ENCODE results near the gene TYW5. TPM values are rescaled to one million over a fixed set of nuclear protein-coding genes. Genes with fewer than 3 reads are reported as not detected.

Gene TYW5
- total and polyA plus RNA-seq, 4 donors: 3.3 to 18.8 (median 4.9) TPM

DNA sequence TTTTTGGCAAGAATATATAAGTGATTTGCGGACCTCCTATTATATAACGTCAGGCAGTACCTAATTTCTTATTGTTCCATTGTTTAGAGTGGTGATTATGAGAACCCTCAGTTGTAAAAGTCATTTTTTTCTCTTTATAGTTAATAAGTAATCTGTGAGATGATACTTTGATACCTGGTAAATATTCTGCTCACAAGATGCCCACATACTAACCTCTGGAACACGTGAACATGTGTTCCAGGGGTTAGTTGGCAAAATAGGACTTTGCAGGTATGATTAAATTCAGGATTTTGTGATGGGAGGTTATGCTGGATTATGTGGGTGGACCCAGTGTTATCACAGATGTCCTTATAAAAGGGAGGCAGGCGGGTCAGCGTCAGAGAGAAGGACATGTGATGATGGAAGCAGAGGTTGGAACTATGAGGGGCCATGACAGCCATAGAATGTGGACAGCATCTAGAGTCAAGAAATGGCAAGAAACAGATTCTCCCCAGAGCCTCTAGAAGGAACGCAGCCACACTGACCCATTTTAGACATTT lies 16.9 kb upstream of the TYW5 start:
- 91 to 94% methylated on average over 6 of the region's 6 CpGs for WGBS, 2 donors
- ATAC-seq (ENCODE audit: insufficient read depth, low FRiP score) (no peak), DNase-seq (no peak)
- H3K9me3 ChIP-seq (ENCODE audit: control insufficient read depth in 4 of 4, insufficient read depth in 3 of 4, low read length in 3 of 4): no peaks in the 10 kb centered on the region
- H3K27ac ChIP-seq (ENCODE audit: low read depth in 1 of 2, low read length in 1 of 2): peak overlapping the region in 1 of 2 donors; percentile 56
- TF ChIP-seq, protein P1, sequence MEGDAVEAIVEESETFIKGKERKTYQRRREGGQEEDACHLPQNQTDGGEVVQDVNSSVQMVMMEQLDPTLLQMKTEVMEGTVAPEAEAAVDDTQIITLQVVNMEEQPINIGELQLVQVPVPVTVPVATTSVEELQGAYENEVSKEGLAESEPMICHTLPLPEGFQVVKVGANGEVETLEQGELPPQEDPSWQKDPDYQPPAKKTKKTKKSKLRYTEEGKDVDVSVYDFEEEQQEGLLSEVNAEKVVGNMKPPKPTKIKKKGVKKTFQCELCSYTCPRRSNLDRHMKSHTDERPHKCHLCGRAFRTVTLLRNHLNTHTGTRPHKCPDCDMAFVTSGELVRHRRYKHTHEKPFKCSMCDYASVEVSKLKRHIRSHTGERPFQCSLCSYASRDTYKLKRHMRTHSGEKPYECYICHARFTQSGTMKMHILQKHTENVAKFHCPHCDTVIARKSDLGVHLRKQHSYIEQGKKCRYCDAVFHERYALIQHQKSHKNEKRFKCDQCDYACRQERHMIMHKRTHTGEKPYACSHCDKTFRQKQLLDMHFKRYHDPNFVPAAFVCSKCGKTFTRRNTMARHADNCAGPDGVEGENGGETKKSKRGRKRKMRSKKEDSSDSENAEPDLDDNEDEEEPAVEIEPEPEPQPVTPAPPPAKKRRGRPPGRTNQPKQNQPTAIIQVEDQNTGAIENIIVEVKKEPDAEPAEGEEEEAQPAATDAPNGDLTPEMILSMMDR (IDR thresholded peaks at IDR 0.05; ENCODE audit: control extremely low read depth, extremely low read depth): no peak
- no peak overlapping the region for H3K4me3 ChIP-seq
- H3K9ac ChIP-seq (ENCODE audit: insufficient read depth in 1 of 2, low read length in 2 of 2): no peak overlapping the region
- peaks cover 0 to 5% (median 0%) of the 10 kb centered on the region in 5 donors for H3K4me1 ChIP-seq (ENCODE audit: control insufficient read depth in 5 of 5, insufficient read depth in 5 of 5, low read length in 5 of 5)
- no peaks in the 10 kb centered on the region for H3K27me3 ChIP-seq (ENCODE audit: control insufficient read depth in 3 of 3, insufficient read depth in 3 of 3, low read length in 2 of 3)
- H3K36me3 ChIP-seq (ENCODE audit: control insufficient read depth in 4 of 4, insufficient read depth in 4 of 4, low read length in 4 of 4): peaks cover 0 to 4% (median 0%) of the 10 kb centered on the region in 4 donors

DNA sequence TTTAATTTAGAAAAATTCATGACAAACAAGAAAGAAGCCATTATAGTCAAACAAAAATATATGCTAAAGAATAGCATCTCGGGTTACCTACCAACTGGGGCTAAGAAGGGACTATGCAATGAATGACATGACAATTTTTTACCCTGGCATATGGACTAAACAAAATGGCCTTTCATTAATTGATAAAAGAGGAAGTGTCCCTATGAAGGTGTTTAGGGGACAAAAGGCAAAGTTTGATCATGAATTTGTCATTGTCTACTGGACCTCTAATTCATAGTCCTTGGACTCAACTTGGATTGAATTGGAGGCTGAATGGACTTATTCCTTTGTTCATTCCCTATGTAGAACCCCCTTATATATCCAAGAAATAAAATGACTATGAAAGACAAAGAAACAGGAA lies 12.8 kb upstream of the TYW5 start:
- 93 to 94% methylated on average over 1 of the region's 1 CpG for WGBS, 2 donors
- no peak for DNase-seq
- ATAC-seq (ENCODE audit: insufficient read depth, low FRiP score): no peak
- Histone ChIP-seq H3K9ac (ENCODE audit: insufficient read depth in 1 of 2, low read length in 2 of 2) (no peak overlapping the region), H3K27me3 (ENCODE audit: control insufficient read depth in 3 of 3, insufficient read depth in 3 of 3, low read length in 2 of 3) (no peaks in the 10 kb centered on the region), H3K9me3 (ENCODE audit: control insufficient read depth in 4 of 4, insufficient read depth in 3 of 4, low read length in 3 of 4) (no peaks in the 10 kb centered on the region), H3K4me3 (no peak overlapping the region), H3K36me3 (ENCODE audit: control insufficient read depth in 4 of 4, insufficient read depth in 4 of 4, low read length in 4 of 4) (peaks cover 2 to 12% (median 7%) of the 10 kb centered on the region in 4 donors), H3K4me1 (ENCODE audit: control insufficient read depth in 5 of 5, insufficient read depth in 5 of 5, low read length in 5 of 5) (peaks cover 0 to 18% (median 0%) of the 10 kb centered on the region in 5 donors), H3K27ac (ENCODE audit: low read depth in 1 of 2, low read length in 1 of 2) (no peak overlapping the region)
- TF ChIP-seq, protein P1 (IDR thresholded peaks at IDR 0.05; ENCODE audit: control extremely low read depth, extremely low read depth): no peak

DNA sequence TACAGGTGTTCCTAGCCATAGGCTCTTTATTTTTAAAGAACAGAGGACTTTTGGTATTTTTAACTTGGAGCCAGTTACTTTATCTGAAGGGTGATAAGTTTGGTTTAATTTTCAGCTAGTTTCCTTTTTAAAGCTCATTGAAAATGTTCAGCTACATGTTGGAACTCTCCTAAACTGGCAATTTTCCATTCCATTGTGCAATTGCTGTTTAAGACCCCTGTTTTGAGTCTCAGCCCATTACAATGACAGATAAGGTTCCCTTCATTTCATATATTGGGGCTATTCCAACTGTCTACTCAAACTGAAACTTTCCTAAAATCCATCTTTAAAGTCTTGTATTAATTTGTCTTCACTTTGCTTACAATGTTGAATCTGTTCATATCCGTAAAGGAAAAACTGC lies 11.7 kb upstream of the TYW5 start:
- 90 to 93% methylated on average over 1 of the region's 1 CpG for WGBS, 2 donors
- TF ChIP-seq, protein P1 (IDR thresholded peaks at IDR 0.05; ENCODE audit: control extremely low read depth, extremely low read depth): no peak

DNA sequence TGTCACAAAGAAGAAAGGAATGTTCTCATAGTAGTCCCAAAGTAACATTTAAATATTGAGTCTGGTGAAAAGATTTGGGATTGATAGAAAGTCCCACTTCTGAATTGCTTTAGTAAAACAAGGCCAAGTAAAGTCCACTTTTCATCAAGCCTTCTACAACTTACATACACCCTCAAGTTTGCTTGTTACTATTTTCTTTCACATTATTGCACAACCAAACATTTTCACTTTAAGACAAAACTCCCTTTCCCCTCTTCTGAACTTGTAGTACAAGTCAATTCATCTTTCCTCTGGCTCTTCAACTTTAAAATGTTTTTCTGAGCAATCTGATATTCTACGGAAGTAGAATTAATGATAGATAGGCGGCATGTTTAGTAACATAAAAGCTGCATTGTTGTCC lies 11.1 kb upstream of the TYW5 start:
- DNase-seq (peak in 2 of 3 donors; percentile 28 to 49), ATAC-seq (ENCODE audit: insufficient read depth, low FRiP score) (no peak)
- Histone ChIP-seq H3K9ac (ENCODE audit: insufficient read depth in 1 of 2, low read length in 2 of 2) (peak overlapping the region in 1 of 2 donors; percentile 56), H3K4me3 (no peak overlapping the region), H3K9me3 (ENCODE audit: control insufficient read depth in 4 of 4, insufficient read depth in 3 of 4, low read length in 3 of 4) (no peaks in the 10 kb centered on the region), H3K27ac (ENCODE audit: low read depth in 1 of 2, low read length in 1 of 2) (no peak overlapping the region), H3K36me3 (ENCODE audit: control insufficient read depth in 4 of 4, insufficient read depth in 4 of 4, low read length in 4 of 4) (peaks cover 2 to 20% (median 14%) of the 10 kb centered on the region in 4 donors), H3K27me3 (ENCODE audit: control insufficient read depth in 3 of 3, insufficient read depth in 3 of 3, low read length in 2 of 3) (no peaks in the 10 kb centered on the region), H3K4me1 (ENCODE audit: control insufficient read depth in 5 of 5, insufficient read depth in 5 of 5, low read length in 5 of 5) (peaks cover 0 to 18% (median 0%) of the 10 kb centered on the region in 5 donors)
- 84 to 89% methylated on average over 2 of the region's 2 CpGs for WGBS, 2 donors
- TF ChIP-seq, protein P1 (IDR thresholded peaks at IDR 0.05; ENCODE audit: control extremely low read depth, extremely low read depth): no peak

More for the DNA sequence above, 11.7 kb upstream of the TYW5 start:
- ATAC-seq (ENCODE audit: insufficient read depth, low FRiP score): no peak
- Histone ChIP-seq H3K27ac (ENCODE audit: low read depth in 1 of 2, low read length in 1 of 2) (no peak overlapping the region), H3K9ac (ENCODE audit: insufficient read depth in 1 of 2, low read length in 2 of 2) (peak overlapping the region in 1 of 2 donors; percentile 56), H3K36me3 (ENCODE audit: control insufficient read depth in 4 of 4, insufficient read depth in 4 of 4, low read length in 4 of 4) (peaks cover 2 to 18% (median 13%) of the 10 kb centered on the region in 4 donors), H3K4me1 (ENCODE audit: control insufficient read depth in 5 of 5, insufficient read depth in 5 of 5, low read length in 5 of 5) (peaks cover 0 to 18% (median 0%) of the 10 kb centered on the region in 5 donors), H3K27me3 (ENCODE audit: control insufficient read depth in 3 of 3, insufficient read depth in 3 of 3, low read length in 2 of 3) (no peaks in the 10 kb centered on the region), H3K4me3 (no peak overlapping the region), H3K9me3 (ENCODE audit: control insufficient read depth in 4 of 4, insufficient read depth in 3 of 4, low read length in 3 of 4) (no peaks in the 10 kb centered on the region)
- DNase-seq: peak in 2 of 3 donors; percentile 80 to 91

Measured in lung (tissue), 12 donors.